Stimulated activated CD4-positive, alpha-beta T cell treated with anti-CD3 and anti-CD28 coated beads, Interleukin-1b, Interleukin-23, amount 100 ng/mL, for 48 hours (primary cell): ENCODE results near the gene C15orf39.
"Not testable (repeated sequence)": the region's sequence is repeated elsewhere in the genome, so short reads cannot be mapped to it uniquely, and the experiment has no call there.

ENCODE experiments used
- DNase-seq: peaks from one replicate; pipeline ENCODE4 v3.0.0-alpha.2; 2020

The C15orf39 gene

DNA sequence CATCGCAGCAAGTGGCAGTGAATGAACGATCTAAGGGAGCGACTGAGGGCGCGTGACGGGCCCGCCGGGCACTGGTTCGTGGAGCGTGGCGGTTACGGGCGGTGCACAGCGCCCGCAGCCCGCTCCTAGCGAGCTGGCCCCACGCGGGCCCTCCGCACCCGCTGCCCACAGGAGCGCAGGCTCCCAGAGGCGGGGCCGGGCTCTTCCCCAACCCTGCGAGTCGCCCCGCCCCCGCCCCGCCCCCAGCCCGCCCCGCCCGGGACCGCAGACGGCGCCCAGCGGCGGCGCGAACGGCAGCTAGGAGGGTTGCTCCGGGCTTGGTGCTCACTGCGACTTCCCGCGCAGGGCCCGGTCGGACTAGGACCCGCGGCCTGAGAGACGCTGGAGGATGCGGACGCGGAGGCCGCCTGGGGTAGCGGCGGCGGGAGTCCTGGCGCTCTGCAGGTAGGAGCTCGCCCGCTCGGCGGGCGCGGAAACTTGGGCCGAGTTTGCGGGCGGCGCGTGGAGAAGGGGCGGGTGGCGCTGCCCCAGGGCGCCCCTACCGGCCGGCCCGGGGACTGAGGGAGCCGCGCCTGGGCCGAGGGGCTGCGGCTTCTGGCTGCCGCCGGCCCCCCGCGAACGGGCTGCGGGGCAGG lies at the start of gene C15orf39:
C15orf39 (plus strand) TSS at position 267 of the 635 bp plus-strand sequence. CDS start 4,167 bp downstream, outside the sequence.
- peak; percentile 66 for DNase-seq

DNA sequence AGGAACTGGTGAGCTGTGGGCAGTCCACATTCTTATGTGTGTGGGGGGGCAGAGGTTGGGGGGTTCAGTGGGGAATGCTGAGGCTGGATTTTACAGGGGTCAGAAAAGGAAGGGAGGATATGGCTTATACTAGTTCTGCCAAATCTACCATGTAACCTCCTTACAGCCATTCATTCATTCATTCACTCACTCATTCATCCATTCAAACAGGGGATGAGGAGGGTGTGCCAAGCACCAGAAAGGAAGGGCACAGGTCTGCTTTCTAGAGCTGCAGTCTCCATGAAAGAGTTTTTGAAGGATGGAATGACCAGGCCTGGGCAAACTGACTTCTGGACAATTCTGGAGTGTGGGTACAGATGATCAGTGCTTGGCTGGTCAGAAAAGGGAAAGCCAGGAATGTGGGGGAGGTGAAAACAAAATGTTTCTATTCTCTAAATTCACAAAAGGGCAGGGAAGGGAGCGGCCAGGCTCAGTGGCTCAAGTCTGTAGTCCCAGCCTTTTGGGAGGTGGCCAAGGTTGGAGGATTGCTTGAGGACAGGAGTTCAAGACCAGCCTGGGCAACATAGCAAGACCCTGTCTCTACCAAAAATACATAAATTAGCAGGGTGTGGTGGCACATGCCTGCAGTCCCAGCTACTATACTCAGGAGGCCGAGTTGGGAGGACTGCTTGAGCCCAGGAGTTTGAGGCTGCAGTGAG lies 49.2 kb upstream of the C15orf39 start:
- no peak for DNase-seq

DNA sequence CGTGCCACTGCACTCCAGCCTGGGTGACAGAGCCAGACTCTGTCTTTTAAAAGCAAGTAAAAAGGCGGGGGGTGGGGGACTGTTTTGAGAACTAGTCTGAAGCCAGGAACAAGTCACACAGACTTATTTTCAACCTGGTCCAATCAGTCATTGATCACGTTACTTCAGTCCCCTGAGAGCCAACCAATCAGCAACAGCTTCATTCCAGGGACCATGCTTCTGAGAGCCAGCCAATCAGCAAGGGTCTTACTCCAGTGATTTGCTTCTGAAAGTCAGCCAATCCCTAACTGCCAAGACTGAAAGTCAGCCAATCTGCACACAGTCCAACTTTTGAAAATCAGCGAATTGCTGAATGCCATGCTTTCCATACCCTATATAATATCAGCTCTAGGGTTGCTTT lies 48.6 kb upstream of the C15orf39 start:
- DNase-seq: peak; percentile 45

DNA sequence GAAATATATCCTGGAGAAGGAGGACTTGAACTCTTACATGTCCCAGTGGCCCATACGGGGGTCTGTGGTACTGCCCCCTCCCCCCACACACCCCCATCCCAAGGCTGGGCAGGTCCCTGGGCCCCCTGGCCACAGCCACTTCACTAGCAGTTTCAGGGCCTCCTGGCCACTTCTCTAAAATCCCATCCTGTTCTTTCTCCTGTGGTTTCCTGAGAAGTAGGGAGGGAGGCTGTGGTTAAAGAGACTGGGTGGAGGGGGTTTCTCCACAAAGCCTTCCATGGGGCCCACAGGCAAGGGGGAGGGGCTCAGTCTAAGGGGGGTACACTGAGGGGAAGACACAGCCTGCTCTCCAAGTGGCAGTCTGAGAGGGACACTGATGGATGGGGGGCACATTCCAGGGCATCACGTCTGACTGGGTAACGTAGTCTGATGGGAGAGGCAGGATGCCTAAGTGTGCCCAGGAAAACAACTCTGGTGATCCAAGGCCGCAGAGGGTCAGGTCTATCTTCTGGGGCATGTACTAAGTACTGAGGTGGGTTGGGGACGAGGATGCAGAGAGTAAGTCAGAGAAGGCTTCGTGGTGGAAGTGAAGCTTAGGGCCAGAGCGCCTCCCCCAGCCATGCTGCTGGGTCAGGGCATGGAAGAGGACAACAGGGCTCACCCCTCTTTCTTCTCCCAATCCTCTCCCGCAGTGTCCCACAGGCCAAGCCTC lies 48.0 kb upstream of the C15orf39 start:
- DNase-seq: no peak

DNA sequence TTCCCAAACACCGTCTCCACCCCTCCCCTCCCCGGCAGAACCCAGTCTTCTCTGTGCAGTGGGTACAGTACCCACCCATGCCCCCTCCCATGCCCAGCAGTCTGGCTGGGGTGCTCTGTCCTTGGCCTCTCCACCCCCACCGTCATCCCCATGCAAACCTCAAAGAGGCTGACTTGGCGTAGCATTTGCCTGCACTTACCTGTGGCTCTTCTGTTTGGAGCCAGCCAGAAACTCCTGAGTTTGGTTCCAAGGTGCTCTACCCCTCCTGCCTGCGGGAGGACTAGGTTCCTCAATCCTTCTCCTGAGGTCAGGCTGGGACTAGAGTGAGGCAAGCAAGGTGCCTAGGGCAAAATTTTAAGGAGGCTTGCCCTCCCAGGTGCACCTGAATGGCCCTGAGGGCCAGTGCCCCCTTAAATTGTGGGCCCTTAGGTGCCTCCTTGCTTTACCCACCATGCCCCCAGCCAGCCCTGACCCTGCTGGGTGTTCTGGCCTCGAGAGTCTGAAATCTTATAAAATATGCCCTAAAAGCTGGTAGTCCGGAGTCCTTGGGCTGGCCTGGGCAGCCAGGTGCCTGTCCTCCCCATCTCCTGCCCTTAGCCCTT lies 47.1 kb upstream of the C15orf39 start:
- DNase-seq: no peak

DNA sequence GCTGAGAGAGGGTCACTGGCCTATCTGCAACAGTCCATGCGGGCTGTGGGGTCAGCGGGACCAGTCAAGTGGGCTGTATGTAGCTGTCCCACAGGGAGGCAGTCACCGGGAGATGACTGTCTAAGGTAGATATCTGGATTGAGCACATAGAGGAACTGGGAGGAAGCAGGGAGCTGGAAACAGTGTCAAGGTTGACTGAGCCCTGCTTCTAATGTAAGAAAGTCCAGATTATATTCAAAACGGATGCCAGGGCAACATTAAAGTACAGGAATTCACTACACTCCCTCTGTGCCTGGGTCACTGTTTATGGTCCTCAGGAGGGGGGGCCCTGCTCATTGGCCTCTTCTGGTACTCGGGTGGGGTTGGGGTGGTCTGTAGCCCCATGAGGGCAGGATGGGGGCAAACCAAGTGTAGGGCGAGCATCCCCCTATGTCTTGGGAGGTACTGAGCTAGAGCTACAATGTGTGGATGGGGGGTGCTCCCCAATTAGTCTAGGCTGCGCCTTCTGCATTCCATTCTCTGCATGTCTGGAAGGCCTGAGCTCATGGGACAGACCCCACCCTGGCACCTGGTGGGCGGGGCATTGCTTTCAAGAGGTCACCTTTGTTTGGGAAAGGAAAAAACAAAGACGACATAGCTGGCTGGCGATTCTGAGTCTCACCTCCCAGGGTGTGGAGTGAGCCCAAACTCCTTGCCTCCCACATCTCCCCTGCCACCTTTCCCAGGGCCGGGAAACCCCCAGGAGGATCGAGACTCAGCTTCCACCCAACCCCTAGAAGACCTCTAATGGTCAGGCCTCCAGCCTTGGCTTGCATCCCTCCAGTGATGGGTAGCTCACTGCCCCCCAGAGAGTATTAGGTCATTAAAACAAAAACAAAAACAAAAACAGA lies 45.1 kb upstream of the C15orf39 start:
- DNase-seq: no peak

DNA sequence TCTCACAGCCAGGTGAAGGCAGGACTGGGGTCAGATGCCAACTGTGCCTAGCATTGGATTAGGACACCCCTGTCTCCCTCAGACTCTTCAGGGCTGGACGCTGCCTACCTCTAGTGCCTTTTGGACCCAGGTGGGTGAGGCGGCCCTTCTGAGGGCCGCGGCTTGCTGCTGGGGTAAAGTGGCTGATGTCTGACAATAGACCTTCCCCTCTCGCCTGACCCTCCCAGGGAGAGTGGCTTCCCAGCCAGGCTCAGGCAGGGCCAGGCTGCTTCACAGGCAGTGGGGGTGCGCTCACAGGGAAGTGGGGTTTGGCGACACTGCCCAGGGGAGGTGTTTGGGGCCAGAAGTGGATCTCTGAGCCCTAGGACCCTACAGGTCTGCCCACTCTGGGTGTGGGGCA lies 43.3 kb upstream of the C15orf39 start:
- DNase-seq: no peak

DNA sequence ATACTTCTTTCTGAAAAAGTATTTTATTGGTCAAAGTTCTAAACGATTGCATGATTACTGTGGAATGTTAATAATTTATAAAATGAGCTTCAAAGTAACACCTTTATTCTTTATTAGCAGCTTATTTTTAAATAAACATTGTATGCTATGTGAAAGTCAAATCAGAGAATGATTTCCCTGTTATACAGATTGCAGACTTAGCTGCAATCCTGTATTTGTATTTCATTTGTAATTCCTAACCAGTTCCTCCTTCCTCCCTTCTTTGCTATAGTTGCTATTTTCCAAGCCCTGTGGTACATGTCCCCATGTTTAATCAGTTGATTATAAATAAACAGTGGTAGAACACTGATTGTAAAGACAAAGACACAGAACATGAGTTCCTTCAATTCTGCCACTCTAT lies 42.4 kb upstream of the C15orf39 start:
- DNase-seq: no peak

DNA sequence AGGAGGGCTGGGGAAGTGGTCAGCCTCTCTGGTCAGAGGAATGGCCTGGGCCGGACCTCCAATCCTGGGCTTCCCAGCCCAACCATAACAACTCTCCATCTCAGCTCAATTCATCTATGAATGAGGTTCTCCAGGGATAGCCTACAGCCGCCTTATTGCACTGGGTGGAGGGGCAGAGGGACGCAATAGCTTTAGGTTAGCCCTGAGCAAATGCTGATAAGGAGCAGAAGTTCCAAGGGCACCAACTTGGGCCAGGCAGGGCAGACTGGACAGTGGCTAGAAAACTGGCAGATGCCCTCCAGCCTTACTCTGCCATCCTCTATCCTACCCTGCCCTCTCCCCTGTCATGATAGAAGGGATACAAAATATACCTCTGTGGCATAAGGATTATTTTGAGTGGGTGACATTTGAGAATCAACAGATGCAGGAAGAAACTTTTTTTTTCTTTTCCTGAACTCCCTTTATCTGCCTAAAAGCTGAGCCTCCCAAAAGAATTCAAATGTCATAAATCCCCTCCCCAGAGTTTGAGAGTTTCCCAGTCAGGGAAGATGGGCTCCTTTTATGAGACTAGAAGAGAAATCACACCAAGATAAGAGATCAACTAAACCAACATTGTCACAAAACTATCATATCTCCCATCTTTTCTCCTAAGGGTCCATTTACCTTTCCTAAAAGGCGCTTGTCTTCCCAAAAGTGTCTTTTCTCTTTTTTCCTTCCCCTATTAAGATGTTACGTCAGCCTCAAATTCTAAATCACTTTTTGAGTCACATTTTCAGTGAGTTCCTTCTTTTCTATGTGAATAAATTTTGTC lies 40.4 kb upstream of the C15orf39 start:
- no peak for DNase-seq

DNA sequence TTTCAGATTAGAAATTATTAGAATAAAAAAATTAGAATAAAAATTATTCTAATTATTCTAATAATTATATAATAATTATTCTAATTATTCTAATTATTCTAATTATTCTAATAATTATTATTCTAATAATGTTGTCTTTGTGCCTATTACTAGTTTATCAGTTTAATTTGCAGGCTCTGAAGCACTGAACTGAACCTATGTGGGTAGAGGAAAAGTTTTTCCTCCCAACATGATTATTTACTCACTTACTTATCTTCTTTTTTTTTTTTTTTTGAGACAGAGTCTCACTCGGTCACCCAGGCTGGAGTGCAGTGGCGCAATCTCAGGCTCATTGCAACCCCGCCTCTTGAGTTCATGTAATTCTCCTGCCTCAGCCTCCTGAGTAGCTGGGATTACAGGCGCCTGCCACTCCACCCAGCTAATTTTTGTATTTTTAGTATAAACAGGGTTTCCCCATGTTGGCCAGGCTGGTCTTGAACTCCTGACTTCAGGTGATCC lies 39.7 kb upstream of the C15orf39 start:
- no peak for DNase-seq

DNA sequence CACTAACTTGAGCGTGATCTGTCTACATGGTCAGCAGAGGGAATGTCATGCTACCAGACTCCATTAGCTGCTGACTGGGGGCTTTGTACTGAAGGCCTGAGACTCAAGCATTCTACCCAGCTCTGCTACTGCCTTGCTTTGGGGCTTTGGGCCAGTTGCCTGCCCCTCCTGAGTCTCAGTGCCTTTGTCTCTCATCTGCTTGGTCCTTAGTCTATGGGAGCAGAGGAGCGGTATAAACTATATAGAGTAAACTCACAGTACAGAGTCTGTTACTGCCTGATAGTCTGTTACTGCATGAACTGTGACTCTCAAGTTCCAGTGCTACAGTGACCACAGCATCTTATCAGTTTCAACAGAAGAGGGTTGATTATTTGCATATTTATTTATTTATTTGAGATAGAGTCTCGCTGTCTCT lies 38.5 kb upstream of the C15orf39 start:
- no peak for DNase-seq

DNA sequence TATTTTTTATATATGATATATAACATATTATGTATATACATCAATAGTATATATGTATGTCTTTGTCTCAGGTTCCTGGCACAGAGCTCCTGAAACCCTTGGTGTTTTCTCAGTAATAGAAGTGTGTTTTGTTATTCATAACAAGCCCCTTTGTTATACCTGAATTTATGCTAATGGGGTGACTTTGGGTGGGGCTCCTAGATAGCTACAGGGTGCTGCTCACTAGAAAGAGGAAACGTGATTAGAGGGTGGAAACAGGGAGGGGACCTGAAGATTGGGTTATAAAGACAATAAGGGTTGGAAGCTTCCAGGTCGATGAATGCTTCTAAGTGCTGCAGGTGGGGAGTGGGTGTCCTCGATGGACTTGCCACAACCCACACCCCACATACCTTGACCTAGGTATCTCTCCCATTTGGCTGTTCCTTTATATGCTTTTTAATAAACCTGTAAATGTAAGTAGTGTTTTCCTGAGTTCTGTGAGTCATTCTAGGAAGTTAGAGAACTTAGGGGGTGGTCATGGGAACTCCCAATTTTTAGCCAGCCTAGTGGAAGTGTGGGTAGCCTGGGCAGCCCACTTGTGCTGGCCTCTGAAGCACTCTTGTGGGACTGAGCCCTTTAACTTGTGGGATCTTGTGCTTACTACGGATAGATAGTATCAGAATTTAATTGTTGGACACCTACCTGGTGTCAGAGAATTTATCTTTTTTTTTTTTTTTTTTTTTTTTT lies 36.9 kb upstream of the C15orf39 start:
- DNase-seq: no peak

DNA sequence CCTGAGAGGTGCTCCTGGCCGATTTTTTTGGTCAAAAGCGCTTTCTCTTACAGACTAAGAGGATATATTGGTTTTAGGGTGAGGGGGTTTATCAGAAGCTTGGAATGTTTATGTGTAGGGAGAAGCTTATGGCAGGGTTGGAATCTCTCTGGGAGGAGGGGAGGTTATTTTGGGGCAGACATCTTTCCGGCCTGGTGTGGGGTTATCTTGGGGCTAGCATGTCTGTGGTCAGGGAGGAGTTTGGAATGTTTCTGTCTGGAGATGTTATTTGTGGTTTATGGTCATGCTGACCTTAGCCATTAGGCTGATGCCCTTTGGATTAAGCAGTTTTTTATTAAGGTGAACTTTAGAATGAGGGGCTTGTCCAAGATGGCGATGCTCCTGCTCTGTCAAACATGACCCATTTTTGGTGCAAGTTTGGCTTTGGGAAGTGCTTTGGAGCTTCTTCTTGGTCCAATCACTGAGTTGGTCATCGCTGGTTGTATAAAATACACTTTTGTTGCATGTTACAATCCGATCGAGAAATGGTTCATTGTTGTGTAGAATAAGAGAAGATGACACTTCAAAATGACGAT lies 35.1 kb upstream of the C15orf39 start:
- DNase-seq: not testable (repeated sequence)

DNA sequence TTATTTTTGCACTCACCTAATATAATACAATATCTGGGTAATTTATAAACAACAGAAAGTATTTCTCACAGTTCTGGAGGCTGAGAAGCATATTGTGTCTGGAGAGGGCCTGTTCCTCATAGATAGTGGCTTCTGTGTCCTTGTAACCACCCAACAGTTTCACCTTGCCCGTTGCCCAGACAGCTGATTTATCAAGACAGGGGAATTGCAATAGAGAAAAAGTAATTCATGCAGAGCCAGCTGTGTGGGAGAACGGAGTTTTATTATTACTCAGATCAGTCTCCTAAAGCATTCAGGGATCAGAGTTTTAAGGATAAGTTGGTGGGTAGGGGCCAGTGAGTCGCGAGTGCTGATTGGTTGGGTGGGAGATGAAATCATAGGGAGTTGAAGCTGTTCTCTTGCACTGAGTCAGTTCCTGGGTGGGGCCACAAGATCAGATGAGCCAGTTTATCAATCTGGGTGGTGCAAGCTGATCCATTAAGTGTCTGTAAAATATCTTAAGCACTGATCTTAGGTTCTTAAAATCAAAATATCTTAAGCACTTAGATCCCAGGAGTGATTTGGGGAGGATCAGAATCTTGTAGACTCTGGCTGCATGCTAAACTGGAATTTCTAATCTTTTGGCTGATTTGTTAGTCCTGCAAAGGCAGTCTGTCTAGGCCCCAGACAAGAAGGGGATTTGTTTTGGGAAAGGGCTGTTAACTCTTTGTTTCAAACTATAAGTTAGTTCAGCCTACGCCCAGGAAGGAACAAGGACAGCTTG lies 33.9 kb upstream of the C15orf39 start:
- peak; percentile 51 for DNase-seq

DNA sequence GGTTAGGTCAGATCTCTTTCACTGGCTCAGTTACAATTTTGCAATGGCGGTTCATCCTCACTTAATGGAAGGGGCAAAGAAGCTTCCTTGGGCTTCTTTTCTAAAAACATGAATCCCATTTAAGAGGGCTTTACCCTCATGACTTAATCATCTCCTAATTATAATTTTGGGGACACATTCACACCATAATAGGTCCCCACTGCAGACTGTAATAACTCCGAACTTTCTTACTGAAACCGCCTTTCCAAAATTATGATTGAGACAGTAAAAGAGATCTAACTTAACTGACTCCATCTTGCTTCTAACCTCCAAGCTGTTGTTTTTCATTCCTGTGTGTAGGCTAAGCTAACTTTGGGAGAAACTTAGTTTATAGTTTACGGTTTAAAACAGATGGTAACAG lies 33.3 kb upstream of the C15orf39 start:
- no peak for DNase-seq

DNA sequence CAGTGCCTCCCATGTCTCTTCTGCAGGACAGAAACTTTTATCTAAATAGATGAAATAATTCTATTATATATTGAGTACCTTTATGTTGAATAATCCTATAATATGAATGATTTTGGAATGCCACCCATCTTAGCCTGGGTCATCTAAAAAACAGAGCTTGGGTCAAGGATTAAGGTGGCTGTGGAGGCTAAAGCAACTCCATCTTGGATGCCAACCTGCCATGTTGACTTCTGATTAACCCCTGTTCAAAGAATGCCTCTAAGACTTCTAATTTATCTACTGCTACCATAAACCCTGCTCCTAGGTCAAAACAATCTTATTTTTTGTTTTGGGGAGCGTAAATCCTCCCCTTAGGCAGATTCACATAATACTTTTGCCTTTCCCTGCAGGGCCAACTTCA lies 31.5 kb upstream of the C15orf39 start:
- no peak for DNase-seq

DNA sequence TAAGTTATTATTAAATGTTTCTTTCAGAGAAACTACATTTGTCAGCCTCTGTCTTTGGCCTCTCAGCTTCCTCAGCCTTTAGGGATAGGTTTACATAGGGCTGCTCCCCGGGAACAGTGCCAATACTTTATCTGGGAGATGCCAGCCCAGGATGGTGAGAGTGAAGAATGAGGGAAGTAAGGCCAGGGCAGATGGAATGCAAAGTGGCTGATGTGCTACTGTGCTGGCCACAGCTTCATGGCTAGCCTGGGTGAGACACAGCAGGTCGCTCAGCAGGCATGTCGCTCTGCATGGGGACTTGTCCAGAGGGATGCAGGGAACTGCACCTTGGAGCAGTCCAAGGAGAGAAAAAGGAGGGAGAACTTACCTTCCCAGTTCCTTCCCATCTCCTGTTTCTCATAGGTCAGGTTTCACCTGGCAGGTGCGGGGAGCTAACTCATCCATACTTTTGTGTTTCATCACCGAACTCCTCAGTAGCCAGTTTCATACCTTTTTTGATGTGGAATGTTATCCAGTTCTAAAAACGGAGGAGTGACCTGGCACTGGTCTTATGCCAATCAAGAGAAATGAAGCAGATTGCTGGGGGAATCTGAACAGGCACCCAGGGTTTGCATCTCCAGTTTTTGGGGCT lies 30.9 kb upstream of the C15orf39 start:
- DNase-seq: no peak

DNA sequence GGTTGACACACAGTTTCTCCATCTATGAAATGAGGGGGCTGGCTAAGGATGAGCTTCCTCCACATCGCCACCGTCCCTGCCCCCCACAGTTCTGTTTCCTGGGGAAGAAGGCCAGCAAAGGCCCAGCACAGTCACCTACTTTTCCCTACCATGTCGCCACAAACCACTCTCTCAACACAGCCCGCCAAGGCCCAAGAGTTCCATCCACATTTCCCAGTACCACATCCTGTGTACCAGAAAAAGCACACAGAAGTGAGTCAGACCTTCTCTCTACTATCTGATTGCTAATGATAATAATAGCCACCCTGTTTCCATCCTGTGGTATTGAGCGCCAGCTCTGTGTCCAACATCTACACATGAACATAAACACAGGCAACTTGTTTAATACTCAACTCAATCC lies 30.3 kb upstream of the C15orf39 start:
- no peak for DNase-seq

DNA sequence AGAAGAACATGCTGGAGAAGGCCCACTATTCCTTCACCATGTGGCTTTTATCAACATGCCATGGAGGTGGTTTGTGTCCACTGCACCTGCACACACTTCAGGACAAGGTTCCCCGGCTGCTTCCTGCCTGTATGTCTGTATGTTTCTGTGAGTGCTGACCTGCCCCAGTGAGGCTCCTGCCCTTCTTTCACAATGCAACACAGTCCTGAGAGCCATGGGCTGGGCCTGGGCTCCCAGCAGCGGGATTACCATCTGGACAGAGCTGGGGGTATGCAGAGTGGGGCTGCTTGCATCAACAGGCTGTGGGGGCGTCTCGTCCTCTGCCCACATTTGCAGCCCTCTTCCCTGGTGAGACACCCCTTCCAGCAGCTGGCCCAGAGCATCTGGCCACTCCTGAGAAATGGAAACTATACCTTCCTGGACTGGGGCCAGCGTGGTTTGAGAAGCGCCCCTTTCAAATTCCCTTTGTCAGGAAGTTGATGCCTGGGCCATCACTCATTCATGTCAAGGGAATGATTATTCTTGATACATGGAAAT lies 29.3 kb upstream of the C15orf39 start:
- no peak for DNase-seq
